ENCODE data around the gene TTBK2.
"Not testable (repeated sequence)": the region's sequence is repeated elsewhere in the genome, so short reads cannot be mapped to it uniquely, and the experiment has no call there.

The TTBK2 gene

DNA sequence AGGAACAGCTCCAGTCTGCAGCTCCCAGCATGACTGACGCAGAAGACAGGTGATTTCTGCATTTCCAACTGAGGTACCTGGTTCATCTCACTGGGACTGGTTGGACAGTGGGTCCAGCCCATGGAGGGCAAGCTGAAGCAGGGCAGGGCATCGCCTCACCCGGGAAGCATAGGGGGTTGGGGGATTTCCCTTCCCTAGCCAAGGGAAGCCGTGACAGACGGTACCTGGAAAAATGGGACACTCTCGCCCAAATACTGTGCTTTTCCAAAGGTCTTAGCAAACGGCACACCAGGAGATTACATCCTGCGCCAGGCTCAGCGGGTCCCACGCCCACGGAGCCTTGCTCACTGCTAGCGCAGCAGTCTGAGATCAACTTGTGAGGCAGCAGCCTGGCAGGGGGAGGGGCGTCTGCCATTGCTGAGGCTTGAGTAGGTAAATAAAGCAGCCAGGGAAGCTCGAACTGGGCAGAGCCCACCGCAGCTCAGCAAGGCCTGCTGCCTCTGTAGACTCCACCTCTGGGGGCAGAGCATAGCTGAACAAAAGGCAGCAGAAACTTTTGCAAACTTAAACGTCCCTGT is 156.3 kb downstream of the TTBK2 start:
- DNase-seq (ENCODE audit: low read depth in 3 of 3), result not testable (repeated sequence)

DNA sequence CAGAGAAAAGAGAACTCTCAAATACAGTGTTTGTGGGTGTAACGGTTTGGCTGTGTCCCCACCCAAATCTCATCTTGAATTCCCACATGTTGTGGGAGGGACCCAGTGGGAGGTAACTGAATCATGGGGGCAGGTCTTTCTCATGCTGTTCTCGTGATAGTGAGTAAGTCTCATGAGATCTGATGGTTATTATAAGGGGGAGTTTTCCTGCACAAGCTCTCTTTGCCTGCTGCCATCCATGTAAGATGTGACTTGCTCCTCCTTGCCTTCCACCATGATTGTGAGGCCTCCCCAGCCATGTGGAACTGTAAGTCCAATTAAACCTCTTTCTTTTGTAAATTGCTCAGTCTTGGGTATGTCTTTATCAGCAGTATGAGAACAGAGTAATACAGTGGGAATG is 158.8 kb downstream of the TTBK2 start:
- not testable (repeated sequence) for DNase-seq (ENCODE audit: low read depth in 3 of 3)

DNA sequence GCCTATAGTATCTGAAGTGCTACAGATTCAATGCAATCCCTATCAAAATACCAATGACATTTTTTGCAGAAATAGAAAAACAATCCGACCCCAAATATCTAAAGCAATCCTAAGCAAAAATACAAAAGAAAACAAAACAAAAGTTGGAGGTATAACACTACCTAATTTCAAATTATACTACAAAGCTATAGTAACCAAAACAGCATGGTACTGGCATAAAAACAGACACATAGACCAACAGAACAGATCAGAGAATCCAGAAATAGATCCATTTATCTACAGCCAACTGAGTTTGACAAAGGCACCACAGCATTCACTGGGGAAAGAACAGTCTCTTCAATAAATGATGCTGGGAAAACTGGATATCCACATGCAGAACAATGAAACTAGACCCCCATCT is 159.8 kb downstream of the TTBK2 start:
- DNase-seq (ENCODE audit: low read depth in 3 of 3), result no peak

DNA sequence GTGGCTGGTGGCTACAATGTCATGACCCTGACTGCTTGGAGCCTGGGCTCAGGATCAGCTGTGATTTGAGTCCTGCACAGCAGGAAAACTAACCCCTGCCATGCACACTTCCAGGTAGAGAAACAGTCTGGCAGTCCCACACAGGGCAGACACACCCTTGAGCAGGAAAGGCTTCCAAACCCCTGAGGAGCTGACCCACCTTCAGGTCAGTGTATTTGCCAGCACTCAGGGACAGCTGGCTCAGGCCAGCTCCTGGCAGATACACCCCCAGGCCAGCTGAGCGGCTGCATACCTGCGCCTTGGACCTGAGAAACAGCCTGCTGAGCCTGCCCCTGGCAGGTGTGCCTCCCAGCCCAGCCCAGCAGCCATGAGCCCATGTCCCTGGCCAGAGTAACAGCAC is 161.5 kb downstream of the TTBK2 start:
- no peak for DNase-seq (ENCODE audit: low read depth in 3 of 3)

DNA sequence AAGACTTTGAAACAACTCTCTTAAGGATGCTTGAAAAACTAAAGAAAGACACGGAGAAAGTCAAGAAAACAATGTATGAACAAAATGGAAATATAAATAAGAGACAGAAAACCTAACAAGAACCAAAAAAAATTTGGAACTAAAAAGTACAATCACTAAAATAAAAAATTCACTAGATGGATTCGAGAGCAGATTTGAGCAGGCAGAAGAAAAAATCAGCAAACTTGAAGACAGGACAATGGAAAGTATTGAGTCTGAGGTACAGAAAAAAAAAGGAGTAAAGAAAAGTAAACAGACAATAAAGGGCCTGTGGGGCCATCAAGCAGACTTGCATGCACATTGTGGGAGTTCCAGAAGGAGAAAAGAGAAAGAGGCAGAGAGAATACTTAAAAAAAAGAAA is 170.3 kb downstream of the TTBK2 start:
- no peak for DNase-seq (ENCODE audit: low read depth in 3 of 3)

DNA sequence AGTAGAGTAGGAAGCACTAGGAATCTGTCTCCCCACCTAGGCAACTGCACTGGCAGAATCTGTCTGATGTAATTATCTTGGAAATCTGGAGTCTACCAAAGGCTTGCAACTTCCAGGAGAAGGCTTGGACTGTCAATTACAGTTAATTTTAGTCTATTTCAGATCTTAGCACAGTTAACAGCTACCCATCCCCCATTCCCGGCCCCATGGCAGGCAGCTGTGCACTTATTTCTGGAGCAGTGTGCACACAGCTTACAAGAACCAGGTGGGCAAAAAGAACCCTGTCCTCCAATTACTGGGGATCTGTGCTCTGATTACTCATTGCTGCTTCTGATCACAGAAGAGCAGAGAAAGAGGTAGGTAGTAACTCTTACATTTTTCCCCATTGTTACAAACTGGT is 171.3 kb downstream of the TTBK2 start:
- DNase-seq (ENCODE audit: low read depth in 3 of 3), result no peak

DNA sequence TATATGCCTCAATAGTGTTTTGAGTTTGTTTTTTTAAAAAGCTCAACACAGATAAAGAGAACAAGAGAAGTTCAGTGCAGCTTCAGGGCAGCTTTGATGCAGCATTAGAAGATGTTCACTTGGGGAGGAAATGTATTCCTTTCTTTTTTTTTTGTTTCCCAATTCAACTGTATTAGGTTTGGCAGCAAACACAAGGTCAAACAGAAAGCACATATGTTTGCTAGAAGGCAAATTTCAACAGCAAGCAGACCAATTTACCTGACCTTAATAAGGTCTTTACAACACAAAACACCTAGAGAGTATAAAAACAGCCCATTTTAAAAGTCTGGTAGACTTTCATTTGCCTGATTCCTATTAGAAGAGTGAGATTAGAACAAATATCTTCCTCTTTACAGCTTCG is 176.4 kb downstream of the TTBK2 start:
- DNase-seq (ENCODE audit: low read depth in 3 of 3), result no peak

DNA sequence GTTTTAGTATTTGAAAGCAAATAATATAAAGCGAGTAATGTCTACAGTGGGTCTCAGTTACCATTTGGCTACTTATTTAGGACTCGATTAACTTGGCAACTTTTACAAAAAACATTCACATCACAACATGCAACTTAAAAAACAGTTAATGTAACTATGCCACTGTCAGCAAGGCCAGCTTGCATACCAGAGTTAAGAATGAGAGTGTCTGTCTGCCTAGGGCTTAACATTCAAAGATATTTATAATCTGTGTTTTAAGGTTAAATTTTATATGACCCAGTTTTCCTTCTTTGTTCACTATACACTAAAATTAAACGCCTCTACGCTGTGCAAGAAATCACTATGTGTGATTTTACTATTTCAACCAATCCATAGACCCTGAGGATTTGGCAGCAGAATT is 178.4 kb downstream of the TTBK2 start:
- DNase-seq (ENCODE audit: low read depth in 3 of 3), result no peak

DNA sequence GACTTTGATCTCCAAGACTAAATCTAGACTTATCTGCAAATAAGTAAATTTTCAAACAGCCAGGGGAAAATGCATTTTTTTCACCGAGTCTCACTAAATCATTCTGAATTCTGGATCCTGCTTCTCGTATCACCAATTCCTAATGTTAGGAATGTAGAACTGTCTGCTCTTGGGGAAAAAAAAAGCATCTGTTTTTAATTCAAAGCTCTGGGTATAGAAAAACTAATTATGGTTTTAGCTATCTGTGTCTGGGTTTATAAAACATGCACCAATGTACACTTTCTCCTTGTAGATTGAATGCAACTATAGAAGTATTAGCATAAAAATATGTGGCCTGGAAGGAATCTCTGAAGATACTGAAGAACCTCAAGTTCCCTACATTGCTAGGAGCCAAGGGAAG is 178.9 kb downstream of the TTBK2 start:
- DNase-seq (ENCODE audit: low read depth in 3 of 3), result no peak

DNA sequence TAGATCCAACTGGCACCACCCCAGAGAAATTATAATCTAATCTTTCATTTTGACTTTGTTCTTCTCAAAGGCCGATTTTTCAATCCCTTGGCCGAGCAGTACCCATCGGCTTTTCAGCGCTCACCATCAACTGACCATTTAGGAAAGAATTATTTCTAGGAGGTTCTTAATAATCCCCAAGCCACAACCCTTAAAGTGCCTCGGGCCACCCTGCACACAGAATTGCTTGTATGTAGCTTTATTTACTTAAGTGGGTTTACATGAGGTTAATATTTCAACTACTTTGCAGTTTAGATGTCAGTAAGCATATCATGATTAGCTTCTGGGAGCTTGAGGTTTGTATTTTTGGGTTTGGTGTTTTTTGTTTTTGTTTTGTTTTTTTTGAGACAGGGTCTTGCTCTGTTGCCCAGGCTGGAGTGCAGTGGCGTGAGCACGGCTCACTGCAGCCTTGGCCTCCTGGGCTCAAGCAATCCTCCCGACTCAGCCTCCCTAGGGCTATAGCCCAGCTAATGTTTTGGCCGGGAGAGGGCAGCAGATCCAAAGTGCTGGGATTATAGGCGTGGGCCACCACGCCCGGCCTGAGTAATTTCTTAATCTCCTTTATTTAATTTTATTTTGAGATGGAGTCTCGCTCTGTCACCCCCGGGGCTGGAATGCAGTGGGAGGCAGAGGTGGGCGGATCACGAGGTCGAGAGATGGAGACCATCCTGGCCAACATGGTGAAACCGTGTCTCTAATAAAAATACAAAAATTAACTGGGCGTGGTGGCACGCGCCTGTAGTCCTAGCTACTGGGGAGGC is 182.8 kb downstream of the TTBK2 start:
- DNase-seq (ENCODE audit: low read depth in 3 of 3), result no peak

DNA sequence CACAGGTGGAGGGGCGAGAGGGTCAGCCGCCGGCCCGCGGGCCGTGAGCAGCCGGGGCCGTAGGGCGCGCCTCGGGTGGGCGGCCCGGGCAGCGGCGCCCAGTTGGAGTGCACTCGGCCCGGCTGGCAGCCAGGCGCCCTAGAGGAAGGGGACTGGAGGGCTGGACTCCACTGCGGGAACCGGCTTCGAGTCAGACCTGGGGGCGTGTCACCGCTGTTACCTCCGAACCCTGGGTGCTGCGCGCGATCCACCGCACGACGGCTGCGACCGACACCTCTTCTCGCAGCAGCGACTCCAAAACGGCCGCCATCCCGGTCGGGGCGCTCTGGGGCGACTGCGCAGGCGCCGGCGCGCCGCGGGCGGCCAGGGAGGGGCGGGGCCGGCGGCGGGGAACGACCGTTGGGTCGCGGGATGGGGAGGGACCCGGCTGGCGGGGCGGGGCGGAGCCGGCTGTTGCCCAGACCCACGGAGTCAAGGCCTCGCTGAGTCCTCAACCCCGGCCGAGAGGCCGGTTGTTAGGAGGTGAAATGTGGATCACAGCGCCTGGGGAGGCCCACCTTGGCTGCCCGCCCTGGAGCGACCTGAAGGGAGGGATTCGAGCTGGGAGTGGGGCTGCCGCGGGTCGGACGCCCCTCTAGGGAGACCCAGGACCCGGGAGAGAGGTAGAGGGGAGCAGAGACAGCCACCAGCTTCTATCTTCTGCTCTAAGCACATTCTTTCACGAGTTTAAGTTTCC is 183.6 kb downstream of the TTBK2 start, which contains the start of gene CDAN1:
Gene CDAN1 (minus strand): TSS at position 336 of the 736 bp plus-strand sequence. CDS start 26 bp downstream, at position 310.
- DNase-seq (ENCODE audit: low read depth in 3 of 3), result peak; percentile 86 to 93 (median 87)

DNA sequence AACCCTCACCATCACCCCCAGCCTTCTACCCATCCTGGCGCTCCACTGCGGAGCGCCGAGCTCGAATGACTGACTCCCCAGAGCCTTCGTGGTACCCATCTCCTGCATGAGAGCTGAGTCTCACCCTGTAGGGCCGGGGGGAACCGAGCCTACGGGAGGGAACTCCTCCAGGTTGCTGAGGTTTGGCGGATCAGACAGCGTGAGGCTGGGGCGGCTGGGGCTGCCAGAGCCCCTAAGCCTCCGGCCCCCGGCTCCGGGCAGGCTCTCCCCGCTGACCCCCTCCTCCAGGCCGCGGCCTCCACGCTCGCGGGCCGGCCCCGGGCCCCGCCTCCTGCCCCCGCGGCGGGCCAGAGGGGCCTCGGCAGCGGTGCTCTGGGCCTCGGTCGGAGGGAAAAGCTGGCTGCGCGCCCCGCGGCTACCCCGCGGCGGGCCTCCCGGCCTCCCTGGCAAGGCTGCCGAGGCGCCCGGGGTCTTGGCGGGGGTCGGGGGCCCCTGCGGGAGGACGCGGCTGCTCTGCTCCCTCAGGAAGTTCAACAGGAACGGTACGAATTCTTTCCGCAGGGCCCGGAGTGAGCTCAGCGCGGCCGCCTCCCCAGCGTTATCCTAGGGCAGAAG is 184.3 kb downstream of the TTBK2 start:
- DNase-seq (ENCODE audit: low read depth in 3 of 3), result peak in 1 of 3 donors; percentile 10

DNA sequence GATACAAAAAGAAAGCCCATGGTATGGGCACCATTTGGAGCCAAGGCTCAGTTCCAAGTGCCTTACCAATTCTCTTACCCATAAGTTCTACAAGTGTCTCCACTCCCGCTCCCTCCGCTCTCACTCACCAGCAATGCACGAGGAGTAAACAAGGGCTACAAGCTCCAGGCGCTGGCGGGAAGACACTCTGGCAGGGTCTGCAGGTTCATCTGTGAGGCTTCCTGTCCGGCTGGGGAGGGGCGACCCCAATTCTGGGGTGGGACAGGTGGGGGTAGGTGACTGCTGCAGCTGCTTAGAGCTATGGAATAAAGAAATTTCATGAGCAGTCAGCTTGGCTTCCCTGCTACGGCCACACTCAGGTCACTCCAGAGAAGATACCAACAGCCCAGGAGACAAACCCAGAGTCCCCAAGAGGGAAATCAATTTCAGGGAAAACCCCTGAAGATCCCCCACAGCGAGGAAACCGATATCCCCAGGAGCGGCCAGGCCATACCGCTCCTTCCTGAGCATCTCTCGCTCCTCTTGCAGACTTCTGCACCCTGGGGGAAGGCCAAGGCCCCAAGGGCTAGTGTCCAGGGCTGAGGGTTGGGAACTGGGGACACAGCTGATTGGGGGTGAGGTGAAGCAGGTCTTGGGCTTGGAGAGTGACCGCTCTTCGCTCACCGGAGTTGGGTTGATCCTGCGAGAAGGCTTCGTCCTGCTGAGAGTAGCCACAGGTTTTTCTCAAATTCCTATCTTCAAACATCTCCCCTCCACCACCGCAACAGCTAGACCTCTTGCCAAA is 185.0 kb downstream of the TTBK2 start:
- no peak for DNase-seq (ENCODE audit: low read depth in 3 of 3)

DNA sequence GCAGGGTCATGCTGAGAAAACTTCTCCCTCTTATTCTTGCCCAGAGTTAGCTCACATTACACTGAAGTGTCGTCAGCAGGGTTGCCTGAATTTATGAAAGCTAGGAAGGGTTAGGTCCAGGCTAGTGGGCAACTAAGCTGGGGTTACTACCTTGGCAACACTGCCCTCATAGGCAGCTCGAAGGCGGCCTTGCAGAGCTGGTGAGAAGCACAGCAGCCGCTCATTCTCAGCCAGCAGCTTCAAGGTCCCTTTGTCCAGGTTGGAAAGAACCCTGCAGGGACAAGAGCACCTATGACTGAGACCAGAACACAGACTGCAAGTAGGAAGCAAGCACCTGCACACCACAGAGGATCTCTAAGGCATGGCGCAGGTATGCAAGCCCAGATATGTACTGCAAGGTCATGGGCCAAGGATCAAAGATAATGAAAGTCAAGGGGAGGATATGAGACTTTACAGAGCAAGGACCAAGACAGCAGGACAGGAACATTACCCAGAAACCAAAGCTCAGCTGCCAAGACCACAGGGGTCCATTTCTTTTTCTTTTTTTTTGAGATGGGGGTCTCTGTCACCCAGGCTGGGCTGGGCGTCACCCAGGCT is 186.4 kb downstream of the TTBK2 start:
- no peak for DNase-seq (ENCODE audit: low read depth in 3 of 3)

DNA sequence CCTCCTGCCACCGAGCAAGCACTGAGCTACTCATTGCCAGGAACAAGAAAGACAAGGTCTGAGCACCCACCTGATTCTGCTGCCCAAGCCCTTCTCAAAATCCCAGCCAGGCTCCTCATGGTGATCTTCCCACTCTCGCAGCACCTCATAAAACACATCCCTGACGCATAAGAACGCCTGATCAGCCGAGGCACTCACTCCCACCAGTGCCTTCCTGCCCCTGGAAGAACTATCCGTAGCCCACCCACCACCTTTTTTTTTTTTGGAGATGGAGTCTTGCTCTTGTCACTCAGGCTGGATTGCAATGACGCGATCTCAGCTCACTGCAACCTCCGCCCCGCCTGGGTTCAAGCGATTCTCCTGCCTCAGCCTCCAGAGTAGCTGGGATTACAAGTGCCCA is 187.6 kb downstream of the TTBK2 start:
- no peak for DNase-seq (ENCODE audit: low read depth in 3 of 3)

DNA sequence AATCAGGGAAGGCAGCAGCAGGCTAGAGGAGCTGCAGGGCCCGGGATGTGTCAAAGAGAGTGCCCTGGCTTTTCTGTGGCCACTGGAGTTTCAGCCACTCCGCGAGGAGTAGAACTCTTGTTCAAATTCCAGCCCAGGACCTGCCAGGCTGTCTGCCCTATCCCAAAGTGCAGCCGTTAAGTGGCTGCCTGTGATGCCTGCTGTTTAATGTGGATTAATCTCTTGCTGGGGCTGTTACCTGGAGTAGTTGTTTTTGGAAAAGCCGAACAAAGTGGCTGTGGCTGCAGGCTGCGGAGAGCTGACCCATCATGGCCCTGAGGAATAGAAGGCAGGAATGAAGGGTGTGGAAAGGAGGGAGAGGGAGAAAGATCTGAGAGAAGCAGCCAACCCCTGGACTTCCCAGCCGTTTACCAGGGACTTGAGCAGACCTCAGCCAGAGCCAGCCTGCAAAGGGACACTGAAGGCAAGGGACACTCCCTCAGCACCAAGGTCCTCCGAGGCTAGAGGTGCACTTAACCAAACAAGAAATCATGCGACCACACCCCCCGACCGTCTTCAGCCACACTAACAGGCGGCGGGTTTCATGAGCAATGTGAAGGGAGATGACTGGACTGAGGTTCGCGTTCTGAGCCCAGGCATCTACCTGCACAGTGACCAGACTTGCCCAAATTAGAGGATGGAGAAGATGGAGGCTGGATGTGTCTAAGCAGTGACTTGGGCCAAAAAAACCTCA is 188.3 kb downstream of the TTBK2 start:
- DNase-seq (ENCODE audit: low read depth in 3 of 3), result no peak

DNA sequence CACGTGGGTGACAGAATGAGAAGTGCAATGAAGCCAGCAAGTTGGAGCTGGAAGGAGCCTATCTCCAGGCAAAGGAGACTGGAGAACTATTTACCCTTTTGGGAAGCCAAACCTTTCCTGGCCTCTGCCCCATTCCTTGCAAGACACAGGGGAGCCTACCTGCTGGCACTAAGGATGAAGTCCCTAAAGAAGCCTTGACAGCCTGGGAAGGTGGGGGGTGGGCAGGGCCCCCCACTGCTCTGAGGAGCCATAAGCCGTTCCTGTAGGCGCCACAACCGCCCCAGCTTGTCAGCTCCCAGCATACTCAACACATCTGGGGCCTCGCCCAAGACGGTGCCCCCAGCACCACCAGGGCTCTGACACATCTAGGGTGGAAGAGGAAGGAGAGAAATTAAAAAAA is 189.1 kb downstream of the TTBK2 start:
- DNase-seq (ENCODE audit: low read depth in 3 of 3), result no peak

DNA sequence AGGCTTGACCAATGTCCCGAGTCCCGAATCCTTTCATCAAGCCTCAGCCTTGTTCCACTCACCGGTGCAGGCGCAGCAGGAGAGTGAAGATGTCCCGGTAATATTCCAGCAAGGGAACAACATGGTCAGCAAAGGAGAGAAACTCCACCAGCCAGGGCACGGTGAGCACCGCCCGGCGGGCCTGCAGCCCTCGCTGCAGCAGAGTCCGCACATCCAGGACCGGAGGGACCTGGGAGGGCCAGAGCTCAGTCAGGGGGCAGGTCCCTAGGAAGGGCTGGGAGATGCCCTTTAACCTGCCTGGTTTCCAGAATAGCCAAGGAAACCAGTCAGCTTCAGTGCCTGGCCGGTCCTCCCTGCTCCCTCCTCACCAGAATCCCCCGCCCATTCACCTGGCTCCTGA is 190.0 kb downstream of the TTBK2 start:
- DNase-seq (ENCODE audit: low read depth in 3 of 3), result no peak

DNA sequence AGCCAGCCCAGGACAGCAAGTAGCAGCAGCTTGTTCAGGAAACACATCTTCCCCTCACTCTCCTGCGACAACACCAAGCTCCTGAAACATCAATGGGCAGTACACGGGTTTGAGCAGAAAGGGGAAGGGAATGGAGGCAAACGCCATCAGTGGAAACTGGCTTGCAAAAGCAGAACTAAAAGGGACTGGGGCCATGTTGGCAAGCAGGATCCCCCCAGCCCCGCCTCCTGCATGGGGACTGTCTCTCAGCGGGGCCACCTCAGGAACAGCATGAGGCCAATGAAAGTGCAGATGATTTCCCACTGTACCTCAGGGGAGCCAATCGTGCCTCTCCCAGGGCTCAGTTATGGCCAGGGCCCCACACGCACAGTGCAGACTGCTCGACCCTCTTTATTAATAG is 190.4 kb downstream of the TTBK2 start:
- DNase-seq (ENCODE audit: low read depth in 3 of 3), result no peak

DNA sequence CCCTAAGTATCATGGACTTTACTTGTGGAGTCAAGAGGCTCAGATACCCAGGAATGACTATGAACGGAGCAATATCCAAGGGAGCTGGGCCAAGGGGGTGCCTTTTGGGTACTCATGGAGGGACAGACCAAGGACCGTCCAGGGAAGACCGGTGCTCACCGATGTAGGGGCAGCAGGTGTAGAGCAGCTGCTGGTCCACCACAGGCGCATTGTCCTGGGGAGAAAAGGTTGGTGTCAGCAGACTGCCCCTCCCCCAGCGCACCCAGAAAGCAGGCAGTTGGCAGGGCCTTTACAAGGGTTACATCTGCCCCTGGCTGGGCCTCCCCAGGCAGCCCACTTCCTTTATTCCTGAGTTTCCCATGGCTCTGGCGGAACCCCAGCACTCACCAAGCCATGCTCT is 191.2 kb downstream of the TTBK2 start:
- no peak for DNase-seq (ENCODE audit: low read depth in 3 of 3)

DNA sequence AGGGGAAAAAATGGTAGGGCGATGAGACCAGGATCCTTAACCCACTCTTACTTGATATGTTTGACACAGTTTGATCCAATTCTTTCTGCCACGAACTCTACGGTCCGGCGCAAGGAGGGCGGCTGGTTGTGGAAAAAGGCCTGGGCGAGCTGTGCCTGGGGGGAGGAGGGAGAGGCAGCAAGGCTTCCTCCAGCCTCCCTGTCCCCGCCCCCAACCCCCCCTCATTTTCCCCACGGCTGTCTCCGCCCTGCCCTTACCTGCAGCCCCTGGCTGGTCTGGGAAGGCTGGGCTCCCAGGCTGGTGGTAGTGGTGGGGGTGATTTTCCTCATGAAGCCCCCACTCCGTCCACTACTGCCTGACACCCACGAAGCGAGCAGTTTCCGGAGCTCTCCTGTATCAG is 191.6 kb downstream of the TTBK2 start:
- no peak for DNase-seq (ENCODE audit: low read depth in 3 of 3)
